ENCODE data around the gene RAB3GAP2.
"Not testable (repeated sequence)": the region's sequence is repeated elsewhere in the genome, so short reads cannot be mapped to it uniquely, and the experiment has no call there.

The RAB3GAP2 gene

DNA sequence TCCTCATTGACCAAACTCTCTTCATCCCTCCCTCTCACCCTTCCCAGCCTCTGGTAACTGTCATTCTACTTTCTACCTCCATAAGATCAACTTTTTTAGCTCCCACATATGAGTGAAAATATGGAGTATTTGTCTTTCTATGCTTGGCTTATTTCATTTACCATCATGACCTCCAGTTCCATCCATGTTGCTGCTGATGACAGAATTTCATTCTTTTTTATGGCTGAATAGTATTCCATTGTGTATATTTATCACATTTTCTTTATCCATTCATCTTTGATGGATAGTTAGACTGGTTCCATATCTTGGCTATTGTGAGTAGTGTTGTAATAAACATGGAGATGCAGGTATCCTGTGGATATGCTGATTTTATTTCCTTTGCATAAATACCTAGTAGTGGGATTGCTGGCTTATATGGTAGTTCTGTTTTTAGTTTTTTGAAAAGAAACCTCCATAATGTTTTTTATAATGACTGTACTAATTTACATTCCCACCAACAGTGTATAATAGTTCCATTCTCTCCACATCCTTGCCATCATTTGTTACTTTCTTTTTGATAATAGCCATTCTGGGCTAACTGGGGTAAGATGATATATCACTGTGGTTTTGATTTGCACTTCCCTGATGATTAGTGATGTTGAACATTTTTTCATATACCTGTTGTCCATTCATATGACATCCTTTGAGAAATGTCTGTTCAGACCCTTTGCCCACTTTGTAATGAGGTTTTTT is 142.6 kb downstream of the RAB3GAP2 start:
- DNase-seq: no peak

DNA sequence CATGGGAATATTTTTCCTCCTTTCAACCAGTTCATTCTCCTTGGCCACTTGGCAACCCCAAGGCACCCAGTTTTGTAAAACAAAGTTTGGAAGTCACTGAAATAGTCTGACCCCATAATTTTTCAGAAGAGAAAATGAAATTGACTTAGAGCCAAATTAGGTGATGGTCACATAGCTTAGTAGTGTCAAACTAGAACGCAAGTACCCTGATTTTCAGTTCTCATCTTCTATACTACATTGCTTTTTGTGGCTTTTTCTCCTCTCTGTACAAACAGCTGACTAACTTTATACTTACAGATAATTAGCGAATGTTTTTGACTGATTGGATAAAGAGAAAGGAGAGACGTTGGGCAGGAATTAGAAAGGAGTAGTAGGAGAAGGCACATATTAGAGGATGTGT is 145.2 kb downstream of the RAB3GAP2 start:
- no peak for DNase-seq

- DNase-seq: no peak
These were observed 147.7 kb downstream of the RAB3GAP2 start for GRCh38 chr1:220124542-220124941.

- no peak for DNase-seq
These were observed 148.4 kb downstream of the RAB3GAP2 start for GRCh38 chr1:220123889-220124288.

DNA sequence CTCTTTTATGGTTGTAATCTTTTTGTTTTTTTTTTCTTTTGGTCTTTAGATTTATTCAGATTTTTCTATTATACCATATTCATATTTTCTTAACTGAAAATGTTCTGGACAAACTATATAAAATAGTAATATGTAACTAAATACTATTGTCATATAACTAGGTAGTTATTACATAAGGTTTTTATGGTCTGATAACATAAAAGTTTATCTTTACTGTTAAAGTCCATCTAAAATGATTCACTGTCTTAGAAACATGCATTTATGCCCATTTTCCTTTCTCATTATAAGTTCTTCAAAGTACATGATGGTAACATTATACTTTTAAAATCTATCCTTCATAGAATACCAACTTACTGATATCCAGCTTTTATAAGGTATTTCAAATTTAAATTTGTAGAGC is 149.2 kb downstream of the RAB3GAP2 start:
- no peak for DNase-seq

GRCh38 chr1:220121791-220122530 is 150.3 kb downstream of the RAB3GAP2 start:
- DNase-seq: no peak

GRCh38 chr1:220119043-220119512 is 153.2 kb downstream of the RAB3GAP2 start:
- no peak for DNase-seq

- DNase-seq: no peak
These were observed 159.0 kb downstream of the RAB3GAP2 start for GRCh38 chr1:220113136-220113695.

DNA sequence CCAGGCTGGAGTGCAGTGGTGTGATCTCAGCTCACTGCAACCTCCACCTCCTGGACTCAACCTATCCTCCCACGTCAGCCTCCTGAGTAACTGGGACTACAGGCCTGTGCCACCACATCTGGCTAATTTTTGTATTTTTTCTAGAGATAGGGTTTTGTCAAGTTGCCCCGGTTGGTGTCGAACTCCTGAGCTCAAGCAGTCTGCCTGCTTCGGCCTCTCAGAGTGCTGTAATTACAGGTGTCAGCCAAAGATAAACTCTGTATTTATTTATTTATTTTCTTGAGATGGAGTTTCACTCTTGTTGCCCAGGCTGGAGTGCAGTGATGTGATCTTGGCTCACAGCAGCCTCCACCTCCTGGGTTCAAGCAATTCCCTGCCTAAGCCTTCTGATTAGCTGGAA is 159.7 kb downstream of the RAB3GAP2 start:
- DNase-seq: not testable (repeated sequence)

- DNase-seq: not testable (repeated sequence)
These were observed 161.8 kb downstream of the RAB3GAP2 start for GRCh38 chr1:220110473-220110872.

DNA sequence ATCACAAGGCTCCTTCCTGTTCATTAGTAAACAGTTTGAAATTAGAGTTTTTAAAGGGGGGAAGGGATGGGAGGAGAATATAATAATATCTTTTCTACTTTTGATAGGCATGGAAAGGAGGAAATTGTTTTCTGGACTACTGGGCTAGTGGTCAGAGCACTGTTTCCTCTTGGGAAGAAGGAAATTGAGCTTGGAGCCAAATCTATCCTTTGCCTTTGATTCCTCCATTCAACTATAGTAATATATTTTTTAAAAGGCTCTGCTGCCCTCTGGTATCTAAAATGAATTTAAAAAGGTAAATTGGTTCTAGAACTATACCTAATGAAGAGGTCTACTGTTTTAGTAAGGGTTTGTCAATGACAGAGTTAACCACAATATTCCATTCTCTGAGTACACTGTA is 172.4 kb downstream of the RAB3GAP2 start:
- no peak for DNase-seq
